Central memory CD8-positive, alpha-beta T cell (primary cell): ENCODE results near the gene SLC6A5.

Experiments
- ATAC-seq: fragments of 150-1000 bp; cut with Tn5 transposase; replicated peaks from 2 replicates; pipeline ENCODE4 v1.10.0; 2022; ENCODE audit warnings: mild to moderate bottlenecking, moderate FRiP score, moderate number of reproducible peaks; ENCODE audit not compliant: poor library complexity, severe bottlenecking; ENCODE audit errors: extremely low read depth
- DNase-seq, 2 donors: peaks; one replicate each; pipeline ENCODE4 v3.0.0; 2021; ENCODE audit warnings: low spot score in 2 of 2
- H3K27ac Mint-ChIP-seq: one replicate; pipeline ENCODE4 v1.8.0; 2022; ENCODE audit warnings: low read depth, mild to moderate bottlenecking, moderate library complexity, mixed read lengths
- H3K27me3 Mint-ChIP-seq: one replicate; pipeline ENCODE4 v1.8.0; 2022; ENCODE audit warnings: mixed read lengths
- H3K36me3 Mint-ChIP-seq: one replicate; pipeline ENCODE4 v1.8.0; 2022; ENCODE audit warnings: mild to moderate bottlenecking, moderate library complexity, mixed read lengths; ENCODE audit not compliant: insufficient read depth
- H3K4me1 Mint-ChIP-seq: one replicate; pipeline ENCODE4 v1.8.0; 2022; ENCODE audit warnings: mixed read lengths
- H3K4me3 Mint-ChIP-seq: one replicate; pipeline ENCODE4 v1.8.0; 2022; ENCODE audit warnings: mild to moderate bottlenecking, moderate library complexity, mixed read lengths
- H3K9me3 Mint-ChIP-seq: one replicate; pipeline ENCODE4 v1.8.0; 2022; ENCODE audit warnings: mixed read lengths

SLC6A5 gene

GRCh38 chr11:20600551-20600950 is 1.1 kb downstream of the SLC6A5 start:
- ATAC-seq (no peak), DNase-seq (no peak)
- Mint-ChIP-seq H3K4me3 (no peak overlapping the region), H3K27me3 (peaks cover 100% of the 10 kb centered on the region), H3K27ac (no peak overlapping the region), H3K4me1 (no peaks in the 10 kb centered on the region), H3K36me3 (no peaks in the 10 kb centered on the region), H3K9me3 (peaks cover 10% of the 10 kb centered on the region)

GRCh38 chr11:20601221-20601914 is 2.0 kb downstream of the SLC6A5 start:
- Mint-ChIP-seq H3K4me1 (no peaks in the 10 kb centered on the region), H3K36me3 (no peaks in the 10 kb centered on the region), H3K9me3 (peaks cover 10% of the 10 kb centered on the region), H3K27ac (no peak overlapping the region), H3K4me3 (no peak overlapping the region), H3K27me3 (peaks cover 100% of the 10 kb centered on the region)
- DNase-seq (no peak), ATAC-seq (no peak)

GRCh38 chr11:20604295-20604803 is 4.9 kb downstream of the SLC6A5 start:
- no peaks in the 10 kb centered on the region for H3K4me1 Mint-ChIP-seq
- no peak for ATAC-seq
- H3K9me3 Mint-ChIP-seq, result peaks cover 10% of the 10 kb centered on the region
- DNase-seq, result no peak
- H3K27me3 Mint-ChIP-seq, result peaks cover 94% of the 10 kb centered on the region
- H3K4me3 Mint-ChIP-seq, result no peak overlapping the region
- H3K36me3 Mint-ChIP-seq, result no peaks in the 10 kb centered on the region
- no peak overlapping the region for H3K27ac Mint-ChIP-seq

GRCh38 chr11:20604864-20605601 is 5.6 kb downstream of the SLC6A5 start:
- peaks cover 94% of the 10 kb centered on the region for H3K27me3 Mint-ChIP-seq

GRCh38 chr11:20605602-20606091 is 6.2 kb downstream of the SLC6A5 start:
- Mint-ChIP-seq H3K27ac (no peak overlapping the region), H3K36me3 (peaks cover 1% of the 10 kb centered on the region), H3K9me3 (no peaks in the 10 kb centered on the region), H3K27me3 (peaks cover 94% of the 10 kb centered on the region), H3K4me3 (no peak overlapping the region), H3K4me1 (peaks cover 8% of the 10 kb centered on the region)
- ATAC-seq, result no peak
- DNase-seq, result no peak

More at GRCh38 chr11:20604864-20605601, 5.6 kb downstream of the SLC6A5 start:
- ATAC-seq (no peak), DNase-seq (no peak)
- no peak overlapping the region for H3K27ac Mint-ChIP-seq
- H3K36me3 Mint-ChIP-seq, result no peaks in the 10 kb centered on the region
- H3K4me3 Mint-ChIP-seq, result no peak overlapping the region
- H3K4me1 Mint-ChIP-seq, result peaks cover 2% of the 10 kb centered on the region
- peaks cover 4% of the 10 kb centered on the region for H3K9me3 Mint-ChIP-seq

- ATAC-seq, result no peak
- DNase-seq, result no peak
- no peaks in the 10 kb centered on the region for H3K9me3 Mint-ChIP-seq
- peaks cover 8% of the 10 kb centered on the region for H3K4me1 Mint-ChIP-seq
- H3K4me3 Mint-ChIP-seq, result no peak overlapping the region
- H3K36me3 Mint-ChIP-seq, result peaks cover 1% of the 10 kb centered on the region
- H3K27ac Mint-ChIP-seq, result no peak overlapping the region
- peaks cover 88% of the 10 kb centered on the region for H3K27me3 Mint-ChIP-seq
Measured at GRCh38 chr11:20608934-20609333, 9.5 kb downstream of the SLC6A5 start.

- Mint-ChIP-seq H3K9me3 (no peaks in the 10 kb centered on the region), H3K36me3 (peaks cover 1% of the 10 kb centered on the region), H3K4me3 (peak overlapping the region; percentile 45), H3K27me3 (peaks cover 86% of the 10 kb centered on the region), H3K27ac (no peak overlapping the region), H3K4me1 (peaks cover 8% of the 10 kb centered on the region)
- ATAC-seq (peak; percentile 60), DNase-seq (peak; percentile 27 to 32)
Measured at GRCh38 chr11:20609727-20610707, 10.6 kb downstream of the SLC6A5 start.

- no peaks in the 10 kb centered on the region for H3K9me3 Mint-ChIP-seq
- H3K36me3 Mint-ChIP-seq, result peaks cover 1% of the 10 kb centered on the region
- DNase-seq (no peak), ATAC-seq (no peak)
- H3K27ac Mint-ChIP-seq, result no peak overlapping the region
- H3K27me3 Mint-ChIP-seq, result peaks cover 86% of the 10 kb centered on the region
- peaks cover 8% of the 10 kb centered on the region for H3K4me1 Mint-ChIP-seq
- no peak overlapping the region for H3K4me3 Mint-ChIP-seq
Measured at GRCh38 chr11:20610825-20611224, 11.4 kb downstream of the SLC6A5 start.

GRCh38 chr11:20611445-20611844 is 12.0 kb downstream of the SLC6A5 start:
- no peak for DNase-seq
- H3K4me3 Mint-ChIP-seq, result no peak overlapping the region
- peaks cover 86% of the 10 kb centered on the region for H3K27me3 Mint-ChIP-seq
- no peaks in the 10 kb centered on the region for H3K9me3 Mint-ChIP-seq
- H3K4me1 Mint-ChIP-seq, result peaks cover 8% of the 10 kb centered on the region
- no peak overlapping the region for H3K27ac Mint-ChIP-seq
- no peak for ATAC-seq
- H3K36me3 Mint-ChIP-seq, result peaks cover 1% of the 10 kb centered on the region

GRCh38 chr11:20611892-20612291 is 12.5 kb downstream of the SLC6A5 start:
- DNase-seq (no peak), ATAC-seq (no peak)
- H3K36me3 Mint-ChIP-seq, result peaks cover 1% of the 10 kb centered on the region
- no peak overlapping the region for H3K27ac Mint-ChIP-seq
- peaks cover 8% of the 10 kb centered on the region for H3K4me1 Mint-ChIP-seq
- H3K9me3 Mint-ChIP-seq, result no peaks in the 10 kb centered on the region
- H3K4me3 Mint-ChIP-seq, result no peak overlapping the region
- H3K27me3 Mint-ChIP-seq, result peaks cover 86% of the 10 kb centered on the region

GRCh38 chr11:20612416-20612815 is 13.0 kb downstream of the SLC6A5 start:
- DNase-seq (no peak), ATAC-seq (no peak)
- Mint-ChIP-seq H3K4me3 (no peak overlapping the region), H3K36me3 (peaks cover 1% of the 10 kb centered on the region), H3K27me3 (peaks cover 86% of the 10 kb centered on the region), H3K4me1 (peaks cover 8% of the 10 kb centered on the region), H3K9me3 (no peaks in the 10 kb centered on the region), H3K27ac (no peak overlapping the region)

GRCh38 chr11:20616920-20617319 is 17.5 kb downstream of the SLC6A5 start:
- ATAC-seq, result no peak
- no peak for DNase-seq
- Mint-ChIP-seq H3K4me3 (no peak overlapping the region), H3K36me3 (no peaks in the 10 kb centered on the region), H3K4me1 (no peaks in the 10 kb centered on the region), H3K9me3 (no peaks in the 10 kb centered on the region), H3K27ac (no peak overlapping the region), H3K27me3 (peaks cover 60% of the 10 kb centered on the region)
